Upper lobe of left lung (tissue), 4 donors: ENCODE data around the gene PSMB9.

ENCODE experiments used
- POLR2A ChIP-seq, 4 donors: fragments of 450-650 bp; IDR thresholded peaks; one replicate each; pipeline ENCODE4 v1.5.1; 2016 to 2017; ENCODE audit warnings: antibody characterized with exemption in 4 of 4, mild to moderate bottlenecking in 2 of 4
- TF ChIP-seq, protein P1 (sequence below), 6 experiments: fragments of 450-650 bp in 4 of 6; fragments of 200-600 bp in 2 of 6; sonication (generic) in 2 of 6; IDR thresholded peaks; one replicate each; pipeline ENCODE4 v1.5.1; 2016 to 2019; ENCODE audit warnings: antibody characterized with exemption in 6 of 6

DNA sequence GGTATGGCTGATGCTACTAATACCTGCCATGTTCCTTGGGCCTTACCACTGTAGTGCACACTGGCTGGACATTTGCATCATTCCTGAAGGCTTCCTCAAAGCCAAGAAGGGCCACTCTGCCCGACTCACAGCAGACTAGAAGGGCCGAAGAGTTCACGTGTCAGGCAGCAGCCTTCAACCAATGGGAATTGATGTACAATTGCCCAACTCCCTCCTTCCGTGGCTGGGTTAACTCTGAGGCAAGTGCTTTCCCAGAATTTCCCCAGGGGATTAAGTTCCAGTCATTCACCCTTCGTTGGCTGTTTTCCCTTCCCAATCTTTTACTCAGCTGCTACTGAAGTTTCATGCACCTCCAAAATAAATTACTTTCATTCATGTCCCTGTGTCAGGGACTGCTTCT lies 29.8 kb downstream of the PSMB9 start:
- TF ChIP-seq, protein P1, sequence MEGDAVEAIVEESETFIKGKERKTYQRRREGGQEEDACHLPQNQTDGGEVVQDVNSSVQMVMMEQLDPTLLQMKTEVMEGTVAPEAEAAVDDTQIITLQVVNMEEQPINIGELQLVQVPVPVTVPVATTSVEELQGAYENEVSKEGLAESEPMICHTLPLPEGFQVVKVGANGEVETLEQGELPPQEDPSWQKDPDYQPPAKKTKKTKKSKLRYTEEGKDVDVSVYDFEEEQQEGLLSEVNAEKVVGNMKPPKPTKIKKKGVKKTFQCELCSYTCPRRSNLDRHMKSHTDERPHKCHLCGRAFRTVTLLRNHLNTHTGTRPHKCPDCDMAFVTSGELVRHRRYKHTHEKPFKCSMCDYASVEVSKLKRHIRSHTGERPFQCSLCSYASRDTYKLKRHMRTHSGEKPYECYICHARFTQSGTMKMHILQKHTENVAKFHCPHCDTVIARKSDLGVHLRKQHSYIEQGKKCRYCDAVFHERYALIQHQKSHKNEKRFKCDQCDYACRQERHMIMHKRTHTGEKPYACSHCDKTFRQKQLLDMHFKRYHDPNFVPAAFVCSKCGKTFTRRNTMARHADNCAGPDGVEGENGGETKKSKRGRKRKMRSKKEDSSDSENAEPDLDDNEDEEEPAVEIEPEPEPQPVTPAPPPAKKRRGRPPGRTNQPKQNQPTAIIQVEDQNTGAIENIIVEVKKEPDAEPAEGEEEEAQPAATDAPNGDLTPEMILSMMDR (IDR thresholded peaks at IDR 0.05): no peak
- TF ChIP-seq POLR2A (IDR thresholded peaks at IDR 0.05): no peak
